Effector memory CD4-positive, alpha-beta T cell (primary cell): Measurements from ENCODE around the gene IL10RB.
"Not testable (repeated sequence)": the region's sequence is repeated elsewhere in the genome, so short reads cannot be mapped to it uniquely, and the experiment has no call there.

Experiments
- DNase-seq, 3 donors: peaks; one replicate each; pipeline ENCODE4 v3.0.0-alpha.2; 2020
- H3K27ac ChIP-seq: 2 replicates; pipeline ENCODE4 v1.7.0; 2013; ENCODE audit warnings: mild to moderate bottlenecking, low read length, moderate library complexity; ENCODE audit not compliant: insufficient read depth, poor library complexity, severe bottlenecking
- H3K27me3 ChIP-seq: replicated peaks from 2 replicates; pipeline ENCODE4 v1.7.0; 2013; ENCODE audit warnings: mild to moderate bottlenecking, low read length; ENCODE audit not compliant: insufficient read depth, control insufficient read depth, poor library complexity, severe bottlenecking
- H3K36me3 ChIP-seq: 2 replicates; pipeline ENCODE4 v1.7.0; 2013; ENCODE audit warnings: mild to moderate bottlenecking, low read length, moderate library complexity; ENCODE audit not compliant: control insufficient read depth, insufficient read depth
- H3K4me1 ChIP-seq: 2 replicates; pipeline ENCODE4 v1.7.0; 2013; ENCODE audit warnings: low read length, mild to moderate bottlenecking; ENCODE audit not compliant: control insufficient read depth, insufficient read depth, poor library complexity, severe bottlenecking
- H3K4me3 ChIP-seq: 2 replicates; pipeline ENCODE4 v1.7.0; 2013; ENCODE audit warnings: low read length, low read depth, mild to moderate bottlenecking; ENCODE audit not compliant: insufficient read depth, poor library complexity, severe bottlenecking
- H3K9me3 ChIP-seq: 2 replicates; pipeline ENCODE4 v1.7.0; 2013; ENCODE audit warnings: mild to moderate bottlenecking, low read length, moderate library complexity; ENCODE audit not compliant: control insufficient read depth
- total RNA-seq, 3 donors: gene quantifications; one replicate each; lab custom pipeline; 2026; lab: John Stamatoyannopoulos, UW

IL10RB gene
- total RNA-seq: 3.1 to 4.8 (median 4.1) reads per million in 3 donors

GRCh38 chr21:33266050-33266788 is at the start of gene IL10RB:
IL10RB (plus strand) TSS chr21:33266367; CDS start chr21:33266466, 99 bp downstream.
- Histone ChIP-seq H3K36me3 (peaks cover 11% of the 10 kb centered on the region), H3K4me1 (peaks cover 30% of the 10 kb centered on the region), H3K4me3 (peak within 1 kb of the TSS; percentile 69), H3K9me3 (no peaks in the 10 kb centered on the region), H3K27me3 (no peaks in the 10 kb centered on the region), H3K27ac (peak within 1 kb of the TSS; percentile 76)
- DNase-seq: peak; percentile 55 to 68 (median 64)

- Histone ChIP-seq H3K4me1 (peaks cover 31% of the 10 kb centered on the region), H3K36me3 (no peaks in the 10 kb centered on the region), H3K4me3 (no peak overlapping the region), H3K27ac (peak overlapping the region; percentile 7), H3K27me3 (no peaks in the 10 kb centered on the region), H3K9me3 (no peaks in the 10 kb centered on the region)
- DNase-seq: no peak
Measured at GRCh38 chr21:33217138-33217520, 49.0 kb upstream of the IL10RB start.

GRCh38 chr21:33219300-33219699 is 46.9 kb upstream of the IL10RB start:
- Histone ChIP-seq H3K36me3 (no peaks in the 10 kb centered on the region), H3K27ac (no peak overlapping the region), H3K27me3 (no peaks in the 10 kb centered on the region), H3K4me1 (peaks cover 21% of the 10 kb centered on the region), H3K9me3 (no peaks in the 10 kb centered on the region), H3K4me3 (no peak overlapping the region)
- no peak for DNase-seq

GRCh38 chr21:33219954-33220353 is 46.2 kb upstream of the IL10RB start:
- Histone ChIP-seq H3K27me3 (no peaks in the 10 kb centered on the region), H3K36me3 (no peaks in the 10 kb centered on the region), H3K4me1 (peaks cover 21% of the 10 kb centered on the region), H3K9me3 (no peaks in the 10 kb centered on the region), H3K27ac (no peak overlapping the region), H3K4me3 (no peak overlapping the region)
- DNase-seq: no peak

- H3K27ac ChIP-seq, H3K27me3 ChIP-seq, H3K4me3 ChIP-seq, DNase-seq, H3K36me3 ChIP-seq, H3K4me1 ChIP-seq, H3K9me3 ChIP-seq: not testable (repeated sequence)
Measured at GRCh38 chr21:33225376-33225775, 40.8 kb upstream of the IL10RB start.

GRCh38 chr21:33228455-33228854 is 37.7 kb upstream of the IL10RB start:
- Histone ChIP-seq H3K36me3 (no peaks in the 10 kb centered on the region), H3K27ac (no peak overlapping the region), H3K4me1 (peaks cover 8% of the 10 kb centered on the region), H3K27me3 (no peaks in the 10 kb centered on the region), H3K9me3 (no peaks in the 10 kb centered on the region), H3K4me3 (no peak overlapping the region)
- DNase-seq: no peak

- Histone ChIP-seq H3K27me3 (no peaks in the 10 kb centered on the region), H3K4me3 (peak overlapping the region; percentile 98), H3K36me3 (no peaks in the 10 kb centered on the region), H3K27ac (peak overlapping the region; percentile 91), H3K9me3 (no peaks in the 10 kb centered on the region), H3K4me1 (peaks cover 13% of the 10 kb centered on the region)
- no peak for DNase-seq
Measured at GRCh38 chr21:33229099-33229783, 36.9 kb upstream of the IL10RB start.

GRCh38 chr21:33229784-33230544 is 36.2 kb upstream of the IL10RB start, which contains the start of gene IFNAR2:
IFNAR2 (plus strand) TSS chr21:33229938; CDS start chr21:33241923, 11,985 bp downstream.
- H3K4me3 ChIP-seq: peak within 1 kb of the TSS; percentile 98
- H3K36me3 ChIP-seq: no peaks in the 10 kb centered on the region
- peaks cover 16% of the 10 kb centered on the region for H3K4me1 ChIP-seq
- H3K27ac ChIP-seq: peak within 1 kb of the TSS; percentile 91
- peak; percentile 58 to 68 (median 58) for DNase-seq
- H3K27me3 ChIP-seq: no peaks in the 10 kb centered on the region
- H3K9me3 ChIP-seq: no peaks in the 10 kb centered on the region

GRCh38 chr21:33230545-33231324 is 35.4 kb upstream of the IL10RB start:
- peak in 2 of 3 donors; percentile 29 to 46 for DNase-seq
- H3K27ac ChIP-seq: peak overlapping the region; percentile 91
- H3K4me3 ChIP-seq: peak overlapping the region; percentile 98
- H3K4me1 ChIP-seq: peaks cover 16% of the 10 kb centered on the region
- no peaks in the 10 kb centered on the region for H3K9me3 ChIP-seq
- no peaks in the 10 kb centered on the region for H3K36me3 ChIP-seq
- no peaks in the 10 kb centered on the region for H3K27me3 ChIP-seq
